ENCODE results near the gene YIPF6. TPM values are rescaled to one million over a fixed set of nuclear protein-coding genes. Genes with fewer than 3 reads are reported as not detected.
"Not testable (repeated sequence)": the region's sequence is repeated elsewhere in the genome, so short reads cannot be mapped to it uniquely, and the experiment has no call there.

The YIPF6 gene
- total and polyA plus RNA-seq, 2 donors from 2014 or later = 16.2 to 41.6 TPM

- no peak overlapping the region for H3K4me3 ChIP-seq (ENCODE audit: low read length in 3 of 3)
- H3K9ac ChIP-seq (ENCODE audit: low read length in 3 of 3) = no peak overlapping the region
- no peaks in the 10 kb centered on the region for H3K9me3 ChIP-seq (ENCODE audit: control insufficient read depth in 2 of 3, insufficient read depth in 1 of 3, low read length in 3 of 3)
- no peaks in the 10 kb centered on the region for H3K36me3 ChIP-seq (ENCODE audit: control insufficient read depth in 2 of 3, insufficient read depth in 3 of 3, low read length in 3 of 3)
- H3K27ac ChIP-seq (ENCODE audit: low read depth in 2 of 2, low read length in 2 of 2) = no peak overlapping the region
- no peak for TF ChIP-seq CTCF (IDR thresholded peaks at IDR 0.05; ENCODE audit: borderline replicate concordance, extremely low read depth, insufficient read depth)
- no peaks in the 10 kb centered on the region for H3K4me1 ChIP-seq (ENCODE audit: control insufficient read depth in 2 of 3, insufficient read depth in 2 of 3, low read depth in 1 of 3, low read length in 3 of 3)
- FAIRE-seq = no peak
- intact Hi-C loops (cut with DNase I) = no loop called here
- no peak for DNase-seq
- H3K27me3 ChIP-seq (ENCODE audit: control insufficient read depth, insufficient read depth, low read length) = no peaks in the 10 kb centered on the region
These were observed 7.8 kb downstream of the YIPF6 start for GRCh38 chrX:68506649-68507048.

GRCh38 chrX:68508799-68509198, 9.9 kb downstream of the YIPF6 start:
- FAIRE-seq (no peak), DNase-seq (no peak)
- no peak overlapping the region for H3K27ac ChIP-seq (ENCODE audit: low read depth in 2 of 2, low read length in 2 of 2)

GRCh38 chrX:68511255-68511654, 12.4 kb downstream of the YIPF6 start:
- intact Hi-C loops (cut with DNase I) = no loop called here
- H3K27ac ChIP-seq (ENCODE audit: low read depth in 2 of 2, low read length in 2 of 2) = no peak overlapping the region
- H3K9ac ChIP-seq (ENCODE audit: low read length in 3 of 3) = no peak overlapping the region
- FAIRE-seq (peak; percentile 41), DNase-seq (peak in 3 of 5 donors; percentile 34 to 59 (median 42))
- no peaks in the 10 kb centered on the region for H3K27me3 ChIP-seq (ENCODE audit: control insufficient read depth, insufficient read depth, low read length)
- peak; percentile 75 for TF ChIP-seq CTCF (IDR thresholded peaks at IDR 0.05; ENCODE audit: borderline replicate concordance, extremely low read depth, insufficient read depth)
- no peaks in the 10 kb centered on the region for H3K9me3 ChIP-seq (ENCODE audit: control insufficient read depth in 2 of 3, insufficient read depth in 1 of 3, low read length in 3 of 3)
- no peaks in the 10 kb centered on the region for H3K4me1 ChIP-seq (ENCODE audit: control insufficient read depth in 2 of 3, insufficient read depth in 2 of 3, low read depth in 1 of 3, low read length in 3 of 3)
- peaks cover 0 to 4% (median 0%) of the 10 kb centered on the region in 3 donors for H3K36me3 ChIP-seq (ENCODE audit: control insufficient read depth in 2 of 3, insufficient read depth in 3 of 3, low read length in 3 of 3)
- H3K4me3 ChIP-seq (ENCODE audit: low read length in 3 of 3) = no peak overlapping the region

More at GRCh38 chrX:68508799-68509198, 9.9 kb downstream of the YIPF6 start:
- H3K27me3 ChIP-seq (ENCODE audit: control insufficient read depth, insufficient read depth, low read length) = no peaks in the 10 kb centered on the region
- no peaks in the 10 kb centered on the region for H3K9me3 ChIP-seq (ENCODE audit: control insufficient read depth in 2 of 3, insufficient read depth in 1 of 3, low read length in 3 of 3)
- no peak overlapping the region for H3K4me3 ChIP-seq (ENCODE audit: low read length in 3 of 3)
- no peaks in the 10 kb centered on the region for H3K4me1 ChIP-seq (ENCODE audit: control insufficient read depth in 2 of 3, insufficient read depth in 2 of 3, low read depth in 1 of 3, low read length in 3 of 3)
- intact Hi-C loops (cut with DNase I) = no loop called here
- H3K9ac ChIP-seq (ENCODE audit: low read length in 3 of 3) = no peak overlapping the region
- peaks cover 0 to 4% (median 0%) of the 10 kb centered on the region in 3 donors for H3K36me3 ChIP-seq (ENCODE audit: control insufficient read depth in 2 of 3, insufficient read depth in 3 of 3, low read length in 3 of 3)
- no peak for TF ChIP-seq CTCF (IDR thresholded peaks at IDR 0.05; ENCODE audit: borderline replicate concordance, extremely low read depth, insufficient read depth)

- H3K36me3 ChIP-seq (ENCODE audit: control insufficient read depth in 2 of 3, insufficient read depth in 3 of 3, low read length in 3 of 3); intact Hi-C loops (cut with DNase I); DNase-seq; FAIRE-seq; H3K27ac ChIP-seq (ENCODE audit: low read depth in 2 of 2, low read length in 2 of 2); H3K4me3 ChIP-seq (ENCODE audit: low read length in 3 of 3); H3K9ac ChIP-seq (ENCODE audit: low read length in 3 of 3); H3K27me3 ChIP-seq (ENCODE audit: control insufficient read depth, insufficient read depth, low read length); H3K4me1 ChIP-seq (ENCODE audit: control insufficient read depth in 2 of 3, insufficient read depth in 2 of 3, low read depth in 1 of 3, low read length in 3 of 3); H3K9me3 ChIP-seq (ENCODE audit: control insufficient read depth in 2 of 3, insufficient read depth in 1 of 3, low read length in 3 of 3): not testable (repeated sequence)
These were observed 25.8 kb downstream of the YIPF6 start for GRCh38 chrX:68524680-68525079.
